ENCODE data around the gene PBX3. TPM values are rescaled to one million over a fixed set of nuclear protein-coding genes. Genes with fewer than 3 reads are reported as not detected.

Gene PBX3
- total and polyA plus RNA-seq, 9 donors: 52.6 to 199 (median 119) TPM

DNA sequence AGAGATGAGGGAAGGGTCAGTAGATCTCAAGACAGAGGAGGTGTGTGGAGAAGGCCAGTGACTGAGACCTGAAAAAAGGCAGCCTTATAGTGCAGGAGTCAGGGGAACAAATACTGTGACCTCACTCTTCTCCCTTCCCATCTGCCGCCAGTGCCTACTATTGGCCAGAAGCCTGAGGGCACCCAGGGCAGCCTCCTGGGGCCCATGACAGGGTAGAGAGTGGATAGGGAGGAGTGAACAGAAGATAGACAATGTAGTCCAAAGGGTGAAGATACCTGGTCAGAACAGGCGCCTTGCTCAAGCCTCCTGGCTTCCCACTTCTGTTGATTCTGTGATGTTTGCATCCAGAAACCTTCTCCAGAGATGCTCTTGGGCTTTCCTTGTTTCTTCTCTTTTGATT, 196.7 kb downstream of the PBX3 start:
- Histone ChIP-seq H3K36me3 (no peaks in the 10 kb centered on the region), H3K27me3 (no peaks in the 10 kb centered on the region), H3K4me1 (ENCODE audit: insufficient read depth) (no peaks in the 10 kb centered on the region), H3K27ac (no peak overlapping the region), H3K9me3 (no peaks in the 10 kb centered on the region), H3K4me3 (no peak overlapping the region)
- TF ChIP-seq, protein P1, sequence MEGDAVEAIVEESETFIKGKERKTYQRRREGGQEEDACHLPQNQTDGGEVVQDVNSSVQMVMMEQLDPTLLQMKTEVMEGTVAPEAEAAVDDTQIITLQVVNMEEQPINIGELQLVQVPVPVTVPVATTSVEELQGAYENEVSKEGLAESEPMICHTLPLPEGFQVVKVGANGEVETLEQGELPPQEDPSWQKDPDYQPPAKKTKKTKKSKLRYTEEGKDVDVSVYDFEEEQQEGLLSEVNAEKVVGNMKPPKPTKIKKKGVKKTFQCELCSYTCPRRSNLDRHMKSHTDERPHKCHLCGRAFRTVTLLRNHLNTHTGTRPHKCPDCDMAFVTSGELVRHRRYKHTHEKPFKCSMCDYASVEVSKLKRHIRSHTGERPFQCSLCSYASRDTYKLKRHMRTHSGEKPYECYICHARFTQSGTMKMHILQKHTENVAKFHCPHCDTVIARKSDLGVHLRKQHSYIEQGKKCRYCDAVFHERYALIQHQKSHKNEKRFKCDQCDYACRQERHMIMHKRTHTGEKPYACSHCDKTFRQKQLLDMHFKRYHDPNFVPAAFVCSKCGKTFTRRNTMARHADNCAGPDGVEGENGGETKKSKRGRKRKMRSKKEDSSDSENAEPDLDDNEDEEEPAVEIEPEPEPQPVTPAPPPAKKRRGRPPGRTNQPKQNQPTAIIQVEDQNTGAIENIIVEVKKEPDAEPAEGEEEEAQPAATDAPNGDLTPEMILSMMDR (IDR thresholded peaks at IDR 0.05): no peak
- TF ChIP-seq EP300 (IDR thresholded peaks at IDR 0.05): no peak
- no peak for TF ChIP-seq POLR2A (IDR thresholded peaks at IDR 0.05)
- intact Hi-C loops (cut with DNase I): no loop called here
- WGBS, 3 donors: 94 to 96% (median 94%) methylated on average over 2 of the region's 2 CpGs
- DNase-seq: no peak

DNA sequence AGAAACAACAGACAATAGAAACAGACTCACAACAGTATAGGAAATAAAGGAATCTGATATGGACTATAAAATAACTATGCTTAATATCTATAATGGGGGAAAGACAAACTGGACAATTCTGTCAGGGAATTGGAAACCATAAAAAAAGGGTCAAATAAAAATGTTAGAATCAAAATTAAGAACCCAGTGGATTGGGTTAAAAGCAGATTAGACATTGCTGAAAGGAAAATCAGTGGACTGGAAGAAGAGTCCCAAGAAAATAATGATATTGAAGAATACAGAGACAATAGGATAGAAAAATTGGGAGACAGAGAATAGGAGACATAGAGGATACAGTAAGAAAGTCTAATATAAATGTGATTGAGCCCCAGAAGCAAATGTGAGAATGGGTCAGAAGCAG, 199.2 kb downstream of the PBX3 start:
- H3K27ac ChIP-seq: no peak overlapping the region
- H3K4me1 ChIP-seq (ENCODE audit: insufficient read depth): no peaks in the 10 kb centered on the region
- TF ChIP-seq POLR2A (IDR thresholded peaks at IDR 0.05): no peak
- no peak for TF ChIP-seq EP300 (IDR thresholded peaks at IDR 0.05)
- TF ChIP-seq, protein P1 (IDR thresholded peaks at IDR 0.05): no peak
- intact Hi-C loops (cut with DNase I): no loop called here
- H3K9me3 ChIP-seq: no peaks in the 10 kb centered on the region
- H3K36me3 ChIP-seq: no peaks in the 10 kb centered on the region
- H3K27me3 ChIP-seq: no peaks in the 10 kb centered on the region
- DNase-seq: no peak
- no peak overlapping the region for H3K4me3 ChIP-seq

DNA sequence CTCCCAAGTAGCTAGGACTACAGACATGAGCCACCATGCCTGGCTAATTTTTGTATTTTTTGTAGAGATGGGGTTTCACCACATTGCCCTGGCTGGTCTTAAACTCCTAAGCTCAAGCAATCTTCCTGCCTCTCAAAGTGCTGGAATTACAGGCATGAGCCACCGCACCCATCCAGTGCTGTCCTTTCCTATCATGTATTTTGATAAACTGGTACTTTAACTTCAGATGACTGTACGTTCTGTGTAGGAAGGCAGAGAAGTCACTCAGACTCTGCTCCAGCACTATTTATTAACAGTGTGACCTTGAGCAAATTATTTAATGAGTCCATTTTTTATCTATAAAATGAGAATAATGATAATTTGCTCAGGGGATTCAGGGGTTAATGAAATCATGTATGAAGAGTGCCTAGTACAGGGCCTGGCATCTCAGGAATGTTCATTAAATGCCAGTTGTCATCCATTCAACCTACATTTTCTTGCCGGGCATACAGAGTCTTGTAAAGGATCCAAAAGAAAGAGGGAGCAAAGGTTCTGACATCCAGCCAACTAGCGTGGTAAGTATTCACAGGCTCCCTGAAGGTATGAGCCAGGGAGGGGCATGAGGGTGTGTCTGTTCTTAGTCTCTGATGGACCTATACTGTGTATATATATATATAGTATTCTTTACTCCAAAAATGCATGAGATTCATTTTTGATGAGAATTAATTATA, 201.9 kb downstream of the PBX3 start:
- 58 to 62% (median 61%) methylated on average over 4 of the region's 4 CpGs for WGBS, 3 donors
- Histone ChIP-seq H3K36me3 (no peaks in the 10 kb centered on the region), H3K4me3 (no peak overlapping the region), H3K9me3 (no peaks in the 10 kb centered on the region), H3K27ac (no peak overlapping the region), H3K27me3 (no peaks in the 10 kb centered on the region), H3K4me1 (ENCODE audit: insufficient read depth) (no peaks in the 10 kb centered on the region)
- no peak for TF ChIP-seq POLR2A (IDR thresholded peaks at IDR 0.05)
- no peak for TF ChIP-seq EP300 (IDR thresholded peaks at IDR 0.05)
- TF ChIP-seq, protein P1 (IDR thresholded peaks at IDR 0.05): no peak
- intact Hi-C loops (cut with DNase I): no loop called here
- DNase-seq: no peak

DNA sequence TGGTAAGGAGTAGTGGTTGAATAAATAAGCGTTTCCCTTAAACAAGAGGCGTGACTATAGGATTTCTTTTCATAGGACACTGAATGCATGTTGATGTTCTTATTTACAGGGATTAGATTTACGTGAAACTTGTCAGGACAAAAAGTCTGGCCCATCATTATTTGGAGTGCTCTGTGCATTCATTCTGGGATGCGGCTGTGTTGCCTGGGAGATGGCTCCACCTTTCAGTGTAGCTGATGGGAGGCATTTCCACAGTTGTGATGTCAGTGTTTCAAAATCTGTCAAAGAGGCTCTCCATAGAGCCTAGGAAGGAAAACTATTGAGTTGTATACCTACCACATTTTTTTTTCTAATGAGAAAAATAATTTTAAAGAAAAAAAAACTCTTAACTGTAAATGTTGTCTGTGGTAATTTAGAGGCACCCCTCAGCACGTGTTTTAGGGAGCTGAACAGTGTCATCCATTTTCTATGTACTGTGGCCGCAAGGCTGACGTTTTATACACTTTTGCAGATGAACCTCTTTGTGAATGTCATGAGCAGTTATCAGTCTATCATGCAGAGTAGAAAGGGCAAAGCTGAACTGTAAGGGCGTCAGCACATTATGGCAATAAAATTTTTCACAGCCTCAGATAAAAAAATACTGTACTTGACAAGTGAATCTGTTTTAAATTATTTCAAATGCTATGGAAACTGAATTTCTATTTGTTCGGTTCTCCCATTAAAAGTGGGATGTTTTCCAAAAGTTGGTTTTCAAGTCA, 202.7 kb downstream of the PBX3 start:
- no peaks in the 10 kb centered on the region for H3K9me3 ChIP-seq
- WGBS, 3 donors: 90 to 94% (median 93%) methylated on average over 9 of the region's 9 CpGs
- DNase-seq: no peak
- no peaks in the 10 kb centered on the region for H3K4me1 ChIP-seq (ENCODE audit: insufficient read depth)
- no peak overlapping the region for H3K4me3 ChIP-seq
- TF ChIP-seq POLR2A (IDR thresholded peaks at IDR 0.05): no peak
- TF ChIP-seq, protein P1 (IDR thresholded peaks at IDR 0.05): no peak
- no peak for TF ChIP-seq EP300 (IDR thresholded peaks at IDR 0.05)
- H3K36me3 ChIP-seq: no peaks in the 10 kb centered on the region
- no peaks in the 10 kb centered on the region for H3K27me3 ChIP-seq
- intact Hi-C loops (cut with DNase I): no loop called here
- H3K27ac ChIP-seq: no peak overlapping the region

Measured in ovary (tissue), 9 donors.